ENCODE measurements around the gene SLX4IP.

SLX4IP gene

DNA sequence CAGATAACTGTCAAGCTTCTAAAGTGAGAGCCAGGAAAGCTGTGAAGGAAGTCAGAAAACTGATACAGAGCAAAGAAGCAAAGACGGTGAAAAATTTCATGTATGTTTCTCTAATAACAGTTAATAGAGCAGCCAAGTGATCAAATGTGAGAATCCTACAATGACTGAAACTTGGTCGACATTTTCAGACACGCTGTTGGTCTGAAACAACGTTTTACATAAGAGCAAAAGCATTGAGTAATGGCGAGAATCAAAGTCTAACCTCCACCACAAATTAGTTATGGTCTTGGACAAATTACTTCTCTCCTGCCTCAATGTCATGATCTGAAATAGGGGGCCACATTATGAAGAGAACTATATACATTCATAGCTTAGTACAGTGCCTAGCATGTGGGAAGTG, 4.4 kb upstream of the SLX4IP start:
- H3K27ac ChIP-seq (ENCODE audit: low read length) = no peak overlapping the region
- no peaks in the 10 kb centered on the region for H3K9me3 ChIP-seq (ENCODE audit: insufficient read depth, low read depth, low read length)
- H3K27me3 ChIP-seq (ENCODE audit: insufficient read depth, low read length) = no peaks in the 10 kb centered on the region
- H3K4me1 ChIP-seq (ENCODE audit: insufficient read depth, low read length) = peaks cover 13% of the 10 kb centered on the region
- peaks cover 7% of the 10 kb centered on the region for H3K36me3 ChIP-seq (ENCODE audit: insufficient read depth, low read depth, low read length)
- no peak overlapping the region for H3K4me3 ChIP-seq (ENCODE audit: low read length)
- H3K9ac ChIP-seq (ENCODE audit: low read depth, low read length) = no peak overlapping the region

DNA sequence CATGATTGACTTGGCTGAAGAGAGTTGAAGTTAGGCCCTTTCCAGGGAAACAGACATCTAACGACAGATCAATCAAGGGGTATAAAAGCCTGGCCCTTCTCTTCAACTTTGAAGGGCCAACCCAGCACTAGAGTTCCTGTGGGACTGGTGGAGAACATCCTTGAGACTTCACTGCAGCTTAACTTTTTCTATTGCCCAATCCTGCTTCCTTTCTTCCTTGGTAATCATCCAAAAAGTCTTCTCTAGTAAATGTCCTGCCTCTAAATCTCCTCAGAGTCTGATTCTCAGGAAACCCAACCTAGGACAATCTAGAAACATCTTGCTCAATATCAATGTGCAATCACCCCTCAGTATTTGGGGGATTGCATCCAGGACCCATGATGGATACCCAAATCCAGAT, 3.0 kb upstream of the SLX4IP start:
- H3K9me3 ChIP-seq (ENCODE audit: insufficient read depth, low read depth, low read length) = no peaks in the 10 kb centered on the region
- H3K4me3 ChIP-seq (ENCODE audit: low read length) = no peak overlapping the region
- peaks cover 13% of the 10 kb centered on the region for H3K4me1 ChIP-seq (ENCODE audit: insufficient read depth, low read length)
- no peaks in the 10 kb centered on the region for H3K36me3 ChIP-seq (ENCODE audit: insufficient read depth, low read depth, low read length)
- no peak overlapping the region for H3K27ac ChIP-seq (ENCODE audit: low read length)
- H3K9ac ChIP-seq (ENCODE audit: low read depth, low read length) = no peak overlapping the region
- H3K27me3 ChIP-seq (ENCODE audit: insufficient read depth, low read length) = no peaks in the 10 kb centered on the region

DNA sequence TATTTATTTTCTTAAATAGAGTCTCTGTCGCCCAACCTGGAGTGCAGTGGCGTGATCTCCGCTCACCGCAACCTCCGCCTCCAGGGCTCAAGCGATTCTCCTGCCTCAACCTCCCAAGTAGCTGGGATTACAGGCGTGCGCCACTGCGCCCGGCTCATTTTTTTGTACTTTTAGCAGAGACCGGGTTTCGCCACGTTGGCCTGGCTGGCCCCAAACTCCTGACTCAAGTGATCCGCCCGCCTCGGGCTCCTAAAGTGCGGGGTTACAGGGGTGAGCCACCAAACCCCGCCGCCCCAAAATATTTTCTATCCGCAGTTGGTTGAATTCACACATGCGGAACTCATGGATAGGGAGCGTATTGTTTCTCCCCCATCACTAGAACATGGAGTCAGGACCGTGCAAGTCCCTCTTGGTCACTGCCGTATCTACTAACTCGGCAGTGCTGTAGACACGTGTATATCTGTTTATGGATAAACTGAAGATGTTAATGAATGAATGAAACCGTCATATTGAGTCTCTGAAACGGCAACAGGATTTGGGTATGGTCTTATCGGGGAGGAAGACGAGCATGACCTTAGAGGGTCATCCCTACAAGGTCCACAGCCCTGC, 2.0 kb upstream of the SLX4IP start:
- Histone ChIP-seq H3K4me3 (ENCODE audit: low read length) (peak overlapping the region; percentile 95), H3K36me3 (ENCODE audit: insufficient read depth, low read depth, low read length) (no peaks in the 10 kb centered on the region), H3K9ac (ENCODE audit: low read depth, low read length) (peak overlapping the region; percentile 95), H3K9me3 (ENCODE audit: insufficient read depth, low read depth, low read length) (no peaks in the 10 kb centered on the region), H3K27ac (ENCODE audit: low read length) (peak overlapping the region; percentile 93), H3K4me1 (ENCODE audit: insufficient read depth, low read length) (peaks cover 13% of the 10 kb centered on the region), H3K27me3 (ENCODE audit: insufficient read depth, low read length) (no peaks in the 10 kb centered on the region)

DNA sequence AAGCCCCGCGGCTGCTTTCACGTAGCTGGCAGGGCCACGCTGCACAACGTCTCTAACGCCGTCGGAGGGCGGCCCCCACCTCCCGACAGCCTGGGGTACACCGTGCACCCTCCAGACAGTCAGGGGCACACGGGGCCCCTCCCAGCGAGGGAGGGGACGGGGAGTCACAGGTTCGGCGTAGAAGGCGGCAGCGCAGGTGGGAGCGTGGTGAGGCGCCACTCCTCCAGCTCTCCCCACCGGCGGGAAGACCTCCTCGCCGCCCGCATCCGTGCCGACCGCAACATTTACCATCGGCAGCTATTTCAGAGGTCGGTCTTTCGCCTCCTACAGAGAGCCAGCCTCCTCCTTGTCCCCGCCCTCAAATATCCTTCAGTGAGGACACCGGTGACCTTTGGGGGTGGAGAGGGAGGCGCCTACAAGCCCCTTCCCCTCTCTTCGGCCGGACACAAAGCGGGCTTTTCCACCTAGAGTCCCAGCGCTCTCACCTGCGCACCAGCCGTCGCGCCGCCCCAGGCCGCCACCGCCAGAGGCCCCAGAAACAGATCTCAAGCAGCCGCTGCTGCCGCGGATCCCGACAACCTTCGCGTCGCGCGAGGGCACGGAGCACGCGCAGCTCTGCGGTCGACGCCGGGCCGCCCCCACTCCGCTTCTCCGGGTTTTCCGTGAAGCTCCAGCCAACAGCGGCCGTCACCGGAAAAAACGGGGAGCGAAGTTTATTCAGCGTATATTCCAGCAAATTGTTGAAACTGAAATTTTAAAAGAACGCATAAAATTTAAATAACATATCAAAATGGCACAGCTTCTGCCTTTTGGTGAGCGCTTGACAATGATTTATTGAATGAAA, 1.3 kb upstream of the SLX4IP start, which contains the start of gene MKKS:
TSS of gene MKKS (minus strand) at position 600 of the 844 bp plus-strand sequence. CDS start 20,708 bp downstream, outside the sequence.
- H3K4me1 ChIP-seq (ENCODE audit: insufficient read depth, low read length) = peaks cover 13% of the 10 kb centered on the region
- H3K27ac ChIP-seq (ENCODE audit: low read length) = peak within 1 kb of the TSS; percentile 93
- no peaks in the 10 kb centered on the region for H3K9me3 ChIP-seq (ENCODE audit: insufficient read depth, low read depth, low read length)
- no peaks in the 10 kb centered on the region for H3K36me3 ChIP-seq (ENCODE audit: insufficient read depth, low read depth, low read length)
- peak within 1 kb of the TSS; percentile 95 for H3K4me3 ChIP-seq (ENCODE audit: low read length)
- peak within 1 kb of the TSS; percentile 95 for H3K9ac ChIP-seq (ENCODE audit: low read depth, low read length)
- no peaks in the 10 kb centered on the region for H3K27me3 ChIP-seq (ENCODE audit: insufficient read depth, low read length)

DNA sequence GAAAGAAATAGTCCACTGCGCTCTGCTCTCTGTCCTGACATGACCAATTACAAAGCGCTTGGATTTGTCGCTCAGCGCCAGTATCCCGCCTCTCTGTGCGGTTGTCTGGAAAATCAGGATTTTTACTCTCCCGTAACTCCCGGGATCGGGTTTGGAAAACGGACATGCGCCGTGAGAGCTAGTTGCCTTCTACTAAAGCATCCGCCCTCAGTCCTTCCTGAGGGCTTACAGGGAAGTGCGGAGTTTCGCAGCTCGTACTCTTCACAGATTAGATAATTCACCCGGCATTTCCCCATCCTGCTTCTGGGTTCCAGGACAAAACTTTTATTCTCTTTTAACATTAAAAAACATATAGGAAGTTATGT, 656 bp upstream of the SLX4IP start:
- H3K27ac ChIP-seq (ENCODE audit: low read length) = peak overlapping the region; percentile 93
- peak overlapping the region; percentile 95 for H3K4me3 ChIP-seq (ENCODE audit: low read length)
- no peaks in the 10 kb centered on the region for H3K9me3 ChIP-seq (ENCODE audit: insufficient read depth, low read depth, low read length)
- H3K36me3 ChIP-seq (ENCODE audit: insufficient read depth, low read depth, low read length) = no peaks in the 10 kb centered on the region
- H3K27me3 ChIP-seq (ENCODE audit: insufficient read depth, low read length) = no peaks in the 10 kb centered on the region
- peaks cover 8% of the 10 kb centered on the region; the same call in 1 of the 2 replicates for H3K4me1 ChIP-seq (ENCODE audit: insufficient read depth, low read length)
- H3K9ac ChIP-seq (ENCODE audit: low read depth, low read length) = peak overlapping the region; percentile 95

DNA sequence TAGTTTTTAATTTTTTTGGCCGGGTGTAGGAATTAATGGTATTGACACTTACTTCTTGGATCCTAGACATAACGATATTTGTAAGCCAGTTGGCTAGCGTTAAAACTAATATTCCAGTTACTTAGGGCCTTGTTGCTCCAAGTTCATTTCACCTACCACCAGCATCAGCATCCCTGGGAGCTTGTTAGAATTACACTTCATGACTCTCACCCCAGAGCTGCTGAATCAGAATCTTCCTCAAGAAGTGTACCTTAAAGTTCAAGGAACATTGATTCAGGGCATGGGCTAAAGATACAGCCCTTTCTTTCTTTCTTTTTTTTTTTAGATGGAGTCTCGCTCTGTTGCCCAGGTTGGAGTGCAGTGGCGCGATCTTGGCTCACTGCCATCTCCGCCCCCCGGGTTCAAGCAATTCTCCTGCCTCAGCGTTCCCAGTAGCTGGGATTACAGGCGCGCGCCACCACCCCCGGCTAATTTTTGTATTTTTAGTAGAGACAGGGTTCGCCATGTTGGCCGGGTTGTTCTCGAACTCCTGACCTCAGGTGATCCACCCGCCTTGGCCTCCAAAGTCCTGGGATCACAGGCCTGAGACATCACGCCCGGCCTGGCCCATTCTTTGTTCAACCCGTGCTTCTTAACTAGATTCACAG, 1.1 kb downstream of the SLX4IP start:
- Histone ChIP-seq H3K9ac (ENCODE audit: low read depth, low read length) (peak overlapping the region; percentile 95; the same call in 1 of the 2 replicates), H3K27ac (ENCODE audit: low read length) (no peak overlapping the region)

DNA sequence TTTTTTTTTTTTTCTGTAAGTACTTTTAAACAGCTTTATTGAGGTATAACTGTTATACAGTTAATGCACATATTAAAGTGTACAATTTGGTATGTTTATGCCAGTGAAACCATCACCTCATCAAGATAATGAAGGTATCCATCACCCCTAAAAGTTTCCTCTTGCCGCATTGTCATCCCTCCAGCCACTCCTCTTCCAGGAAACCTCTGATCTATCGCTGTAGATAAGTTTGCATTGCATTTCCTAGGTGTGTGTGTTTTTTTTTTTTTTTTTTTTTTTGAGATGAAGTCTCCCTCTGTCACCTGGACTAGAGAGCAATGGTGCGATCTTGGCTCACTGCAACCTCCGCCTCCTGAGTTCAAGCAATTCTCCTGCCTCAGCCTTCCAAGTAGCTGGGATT, 3.1 kb downstream of the SLX4IP start:
- Histone ChIP-seq H3K27ac (ENCODE audit: low read length) (no peak overlapping the region), H3K9me3 (ENCODE audit: insufficient read depth, low read depth, low read length) (no peaks in the 10 kb centered on the region), H3K9ac (ENCODE audit: low read depth, low read length) (no peak overlapping the region), H3K4me3 (ENCODE audit: low read length) (no peak overlapping the region), H3K27me3 (ENCODE audit: insufficient read depth, low read length) (no peaks in the 10 kb centered on the region), H3K4me1 (ENCODE audit: insufficient read depth, low read length) (no peaks in the 10 kb centered on the region), H3K36me3 (ENCODE audit: insufficient read depth, low read depth, low read length) (no peaks in the 10 kb centered on the region)

More for the DNA sequence above, 1.1 kb downstream of the SLX4IP start:
- Histone ChIP-seq H3K4me1 (ENCODE audit: insufficient read depth, low read length) (no peaks in the 10 kb centered on the region), H3K27me3 (ENCODE audit: insufficient read depth, low read length) (no peaks in the 10 kb centered on the region), H3K9me3 (ENCODE audit: insufficient read depth, low read depth, low read length) (no peaks in the 10 kb centered on the region), H3K4me3 (ENCODE audit: low read length) (peak overlapping the region; percentile 95), H3K36me3 (ENCODE audit: insufficient read depth, low read depth, low read length) (no peaks in the 10 kb centered on the region)

DNA sequence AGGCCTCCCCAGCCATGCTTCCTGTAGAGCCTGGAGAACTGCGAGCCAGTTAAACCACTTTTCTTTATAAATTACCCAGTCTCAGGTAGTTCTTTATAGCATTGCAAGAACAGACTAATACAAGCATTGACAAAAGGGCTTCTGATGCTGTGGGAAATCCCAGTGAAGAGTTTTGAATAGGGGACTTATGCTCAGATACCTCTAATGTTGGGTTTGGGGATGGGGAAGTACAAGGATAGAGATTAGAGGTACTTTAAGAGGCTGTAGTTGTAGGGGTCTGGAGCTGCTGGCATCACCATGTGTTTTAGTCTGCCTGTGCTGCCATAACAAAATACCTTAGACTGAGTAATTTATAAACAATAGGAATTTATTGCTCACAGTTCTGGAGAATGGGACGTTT, 8.8 kb downstream of the SLX4IP start:
- Histone ChIP-seq H3K4me1 (ENCODE audit: insufficient read depth, low read length) (peaks cover 6% of the 10 kb centered on the region), H3K9ac (ENCODE audit: low read depth, low read length) (no peak overlapping the region)

DNA sequence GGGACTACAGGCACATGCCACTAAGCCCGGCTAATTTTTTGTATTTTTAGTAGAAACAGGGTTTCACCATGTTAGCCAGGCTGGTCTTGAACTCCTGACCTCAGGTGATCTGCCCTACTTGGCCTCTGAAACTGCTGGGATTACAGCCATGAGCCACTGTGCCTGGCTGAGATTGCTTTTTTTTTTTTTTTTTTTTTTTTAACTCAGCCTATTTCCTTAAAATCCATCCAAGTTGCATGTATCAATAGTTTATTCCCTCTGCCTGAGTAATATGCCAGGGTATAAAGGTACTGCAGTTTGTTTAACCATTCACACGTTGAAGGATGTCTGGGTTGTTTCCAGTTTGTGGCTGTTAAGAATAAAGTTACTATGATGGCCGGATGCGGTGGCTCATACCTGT, 10.7 kb downstream of the SLX4IP start:
- Histone ChIP-seq H3K27me3 (ENCODE audit: insufficient read depth, low read length) (no peaks in the 10 kb centered on the region), H3K9me3 (ENCODE audit: insufficient read depth, low read depth, low read length) (no peaks in the 10 kb centered on the region), H3K27ac (ENCODE audit: low read length) (no peak overlapping the region), H3K36me3 (ENCODE audit: insufficient read depth, low read depth, low read length) (no peaks in the 10 kb centered on the region), H3K9ac (ENCODE audit: low read depth, low read length) (no peak overlapping the region), H3K4me3 (ENCODE audit: low read length) (no peak overlapping the region), H3K4me1 (ENCODE audit: insufficient read depth, low read length) (peaks cover 7% of the 10 kb centered on the region)

More for the DNA sequence above, 8.8 kb downstream of the SLX4IP start:
- Histone ChIP-seq H3K36me3 (ENCODE audit: insufficient read depth, low read depth, low read length) (no peaks in the 10 kb centered on the region), H3K27ac (ENCODE audit: low read length) (no peak overlapping the region), H3K9me3 (ENCODE audit: insufficient read depth, low read depth, low read length) (no peaks in the 10 kb centered on the region), H3K4me3 (ENCODE audit: low read length) (no peak overlapping the region), H3K27me3 (ENCODE audit: insufficient read depth, low read length) (no peaks in the 10 kb centered on the region)

DNA sequence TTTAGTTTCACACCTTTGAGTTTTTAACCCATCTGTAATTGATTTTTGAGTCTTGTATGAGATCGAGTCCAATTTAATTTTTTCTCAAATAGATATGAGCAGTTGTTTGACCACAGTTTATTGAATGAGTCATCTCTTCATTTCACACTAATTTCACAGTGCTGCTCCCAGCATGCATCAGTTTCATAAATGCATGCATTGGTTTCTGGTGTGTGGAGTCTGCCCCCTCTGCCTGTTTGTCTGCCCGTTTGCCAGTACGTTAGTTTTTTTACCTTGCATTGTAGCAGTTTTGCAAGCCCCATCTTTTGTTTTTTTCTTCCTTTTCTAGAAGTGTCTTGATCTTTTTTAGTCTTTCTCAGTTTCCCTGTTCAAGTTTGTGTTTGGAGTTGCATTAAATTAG, 11.9 kb downstream of the SLX4IP start:
- Histone ChIP-seq H3K27me3 (ENCODE audit: insufficient read depth, low read length) (no peaks in the 10 kb centered on the region), H3K4me1 (ENCODE audit: insufficient read depth, low read length) (peaks cover 7% of the 10 kb centered on the region), H3K9me3 (ENCODE audit: insufficient read depth, low read depth, low read length) (no peaks in the 10 kb centered on the region), H3K9ac (ENCODE audit: low read depth, low read length) (no peak overlapping the region), H3K36me3 (ENCODE audit: insufficient read depth, low read depth, low read length) (no peaks in the 10 kb centered on the region), H3K4me3 (ENCODE audit: low read length) (no peak overlapping the region), H3K27ac (ENCODE audit: low read length) (no peak overlapping the region)

DNA sequence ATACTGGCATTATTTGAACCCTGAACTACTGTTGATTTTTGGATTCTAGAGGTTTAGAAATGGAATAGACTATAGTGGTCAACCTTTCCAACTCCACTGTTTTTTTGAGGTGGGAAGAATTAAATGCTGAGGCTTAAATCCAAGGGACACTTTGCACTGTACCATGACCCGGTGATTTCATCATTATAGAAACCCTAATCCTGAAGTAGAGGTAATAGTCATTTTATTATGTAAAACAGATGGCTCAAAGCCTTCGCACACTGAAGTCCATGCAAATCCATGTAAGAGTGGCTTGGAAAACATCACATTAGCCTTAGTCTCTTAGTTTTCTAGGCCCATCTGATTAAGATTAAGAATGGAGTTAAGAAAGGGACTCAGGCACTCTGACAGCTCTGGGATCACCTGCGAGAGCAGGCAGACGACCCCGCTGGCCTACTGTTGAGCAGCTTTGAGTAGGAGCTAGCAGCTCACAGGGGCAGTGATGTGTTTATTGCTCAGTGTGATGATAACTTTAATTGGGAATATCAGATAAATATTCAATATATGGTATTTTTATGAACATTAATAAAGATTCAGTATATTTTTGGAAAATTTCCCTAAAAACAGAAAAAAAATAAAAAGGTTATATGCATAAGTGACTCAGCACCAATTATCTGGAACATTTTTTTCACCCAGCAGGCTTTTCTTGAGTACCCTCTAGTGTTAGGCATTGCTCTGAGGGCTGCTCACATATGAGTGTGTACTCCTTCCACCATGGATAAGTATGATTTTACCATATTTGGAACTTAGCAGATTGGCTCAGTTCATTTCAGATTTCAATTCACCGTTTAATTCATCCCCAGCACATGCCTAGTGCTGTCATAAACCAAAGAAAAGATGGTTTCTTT, 13.4 kb downstream of the SLX4IP start:
- no peaks in the 10 kb centered on the region for H3K36me3 ChIP-seq (ENCODE audit: insufficient read depth, low read depth, low read length)
- no peaks in the 10 kb centered on the region for H3K27me3 ChIP-seq (ENCODE audit: insufficient read depth, low read length)
- H3K4me3 ChIP-seq (ENCODE audit: low read length) = no peak overlapping the region
- H3K9ac ChIP-seq (ENCODE audit: low read depth, low read length) = no peak overlapping the region
- H3K27ac ChIP-seq (ENCODE audit: low read length) = no peak overlapping the region
- peaks cover 7% of the 10 kb centered on the region for H3K4me1 ChIP-seq (ENCODE audit: insufficient read depth, low read length)
- no peaks in the 10 kb centered on the region for H3K9me3 ChIP-seq (ENCODE audit: insufficient read depth, low read depth, low read length)

Measured in iPS-20b (cell line).